GM18861 (cell line): ENCODE measurements around the gene RTN4RL2.

Experiments
- ATAC-seq: cut with Tn5 transposase; IDR thresholded peaks from one replicate; pipeline ENCODE4 v1.9.1; 2021; ENCODE audit not compliant: unreplicated experiment

RTN4RL2 gene

DNA sequence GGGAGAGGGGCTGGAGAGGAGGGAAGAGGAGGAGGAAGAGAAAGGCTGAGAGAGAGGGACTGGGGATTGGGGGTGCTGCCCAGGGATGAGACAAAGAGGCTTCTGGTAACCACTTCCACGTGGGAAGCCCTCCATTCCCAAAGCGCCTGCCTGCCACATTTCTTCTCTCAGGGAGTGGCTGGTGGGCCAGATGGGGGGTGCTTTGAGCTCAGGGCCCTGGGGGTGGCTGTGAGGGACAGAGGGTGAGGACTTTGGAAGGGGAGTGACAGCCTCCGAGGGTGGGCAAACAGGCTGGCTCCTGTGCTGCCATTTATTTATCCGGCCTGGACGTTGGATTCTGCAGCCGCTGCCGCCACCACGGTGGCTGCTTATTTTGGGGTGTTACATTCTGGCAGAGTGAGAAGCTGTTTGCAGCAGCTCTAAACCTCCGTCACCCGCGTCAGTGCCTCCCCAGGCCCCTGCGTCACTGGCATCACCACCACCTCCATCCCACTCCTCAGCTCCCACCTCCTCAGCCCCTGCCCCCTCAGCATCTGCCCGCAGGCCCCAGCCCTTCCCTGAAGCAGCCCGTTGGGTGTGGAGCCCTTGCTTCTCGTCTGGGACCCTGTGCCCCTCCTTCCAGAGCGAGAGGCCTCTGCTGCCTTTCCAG is 1.6 kb downstream of the RTN4RL2 start:
- no peak for ATAC-seq

GRCh38 chr11:57462597-57462996 is 2.3 kb downstream of the RTN4RL2 start:
- ATAC-seq = no peak

- no peak for ATAC-seq
Measured at GRCh38 chr11:57463671-57464538, 3.6 kb downstream of the RTN4RL2 start.

DNA sequence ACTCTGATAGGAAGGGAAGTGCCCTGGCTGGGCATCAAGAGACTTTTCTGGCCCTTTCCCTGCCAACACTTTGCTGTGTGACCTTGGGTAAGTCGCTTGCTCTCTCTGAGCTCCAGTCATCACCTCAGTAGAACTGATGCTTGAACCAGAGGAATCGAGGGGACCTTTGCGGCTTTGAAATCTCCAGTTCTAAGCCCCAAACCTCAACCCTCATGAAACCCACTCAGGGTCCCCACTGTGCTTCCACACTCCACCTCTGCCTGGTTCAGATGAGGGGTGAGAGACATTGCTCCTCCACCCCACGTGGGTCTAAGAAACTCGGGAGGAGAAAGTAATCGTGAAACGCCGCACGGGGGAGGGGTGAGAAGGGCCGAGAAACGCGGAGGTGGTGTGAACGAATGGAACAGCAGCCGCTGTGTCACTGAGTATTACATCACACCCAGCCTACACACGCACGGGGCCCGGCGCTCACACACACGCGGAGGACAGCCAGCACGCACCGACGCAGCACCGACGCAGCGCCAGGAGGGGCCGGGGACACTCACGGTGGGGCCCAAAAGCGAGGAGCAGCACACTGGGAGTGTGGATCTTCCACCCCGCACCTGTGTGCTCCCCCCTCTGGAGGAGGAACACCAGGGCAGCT is 4.3 kb downstream of the RTN4RL2 start:
- ATAC-seq = no peak

- no peak for ATAC-seq
Measured at GRCh38 chr11:57466680-57467079, 6.4 kb downstream of the RTN4RL2 start.

GRCh38 chr11:57467508-57468157 is 7.3 kb downstream of the RTN4RL2 start:
- ATAC-seq = no peak

- ATAC-seq = no peak
Measured at GRCh38 chr11:57468276-57468675, 7.9 kb downstream of the RTN4RL2 start.

- no peak for ATAC-seq
Measured at GRCh38 chr11:57469268-57469667, 8.9 kb downstream of the RTN4RL2 start.

- no peak for ATAC-seq
Measured at GRCh38 chr11:57471496-57471895, 11.2 kb downstream of the RTN4RL2 start.

DNA sequence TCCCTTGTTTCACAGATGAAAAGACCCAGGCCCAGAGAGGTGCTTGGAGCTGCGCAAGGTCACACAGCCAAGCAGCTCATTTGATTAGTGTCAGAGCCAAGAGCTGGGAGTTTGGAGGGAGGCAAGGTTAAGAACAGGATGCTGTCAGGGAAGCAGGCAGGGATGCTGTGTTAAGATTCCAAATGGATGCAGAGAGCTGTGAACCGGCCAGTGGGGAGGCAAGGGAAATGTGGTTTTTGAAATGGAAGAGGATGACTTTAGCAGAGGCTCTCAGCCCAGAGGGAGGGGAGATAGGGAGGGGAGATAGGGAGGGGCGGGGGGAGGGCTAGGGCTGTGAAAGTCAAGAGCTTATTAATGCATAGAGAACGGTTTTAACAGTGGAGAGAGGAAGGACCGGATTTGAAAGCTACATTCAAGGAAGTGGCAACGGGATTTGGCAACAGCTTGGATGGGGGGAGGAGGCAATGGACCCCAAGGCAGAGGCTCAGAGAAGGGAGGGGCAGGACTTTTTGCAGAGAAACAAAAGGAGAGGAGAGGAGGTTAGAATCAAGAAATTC is 13.0 kb downstream of the RTN4RL2 start:
- no peak for ATAC-seq

DNA sequence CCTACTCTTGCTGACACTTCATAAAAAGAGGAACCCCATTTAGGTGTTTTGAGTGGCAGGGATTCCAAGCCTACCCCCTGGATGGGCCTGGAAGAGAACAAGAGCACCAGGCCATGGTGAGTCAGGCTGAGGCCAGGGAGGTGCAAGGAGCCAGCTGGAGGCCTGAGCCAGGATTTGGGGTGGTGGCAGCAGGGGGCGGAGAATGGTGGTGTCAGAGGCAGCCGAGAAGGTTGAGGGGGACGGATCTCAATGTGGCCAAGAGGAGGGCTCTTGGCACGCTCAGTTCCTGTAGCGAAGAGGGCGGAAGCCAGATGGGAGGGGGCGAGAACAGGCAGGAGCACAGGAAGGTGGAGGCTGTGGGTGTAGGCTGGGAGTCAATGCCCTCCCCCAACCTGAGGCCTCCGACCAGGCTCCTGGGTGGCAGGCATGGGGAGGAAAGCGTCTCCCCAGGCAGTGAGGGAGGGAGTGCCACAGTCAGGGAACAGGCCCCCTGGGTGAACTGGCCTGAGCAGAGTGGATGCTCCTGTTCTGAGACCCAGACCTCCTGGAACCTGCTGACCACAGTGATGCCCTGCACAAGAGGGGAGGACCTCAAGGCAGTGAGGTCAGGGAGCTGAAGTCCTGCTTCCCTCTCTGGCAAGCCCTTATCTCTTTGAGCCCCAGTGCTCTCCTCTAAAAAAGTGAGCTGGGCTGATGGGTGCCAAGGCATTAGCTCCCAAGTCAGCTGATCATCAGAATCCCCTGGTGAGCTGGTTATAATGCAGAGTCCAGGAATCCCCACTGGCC is 13.9 kb downstream of the RTN4RL2 start:
- no peak for ATAC-seq

DNA sequence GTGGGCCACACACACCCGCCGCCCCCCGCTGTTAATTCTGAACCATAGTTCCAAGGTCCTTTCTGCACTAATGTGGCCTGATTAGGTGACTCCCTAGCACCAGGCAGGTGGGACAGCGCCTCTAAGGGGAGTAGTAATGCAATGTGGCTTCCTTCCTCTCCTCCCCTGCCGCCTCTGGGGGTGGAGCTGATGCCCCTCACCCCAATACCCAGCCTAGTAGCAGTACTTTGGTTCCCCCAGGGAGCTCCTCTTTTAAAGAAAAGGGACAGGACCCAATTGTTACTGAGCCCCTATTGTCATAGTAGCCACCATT is 14.4 kb downstream of the RTN4RL2 start:
- no peak for ATAC-seq

DNA sequence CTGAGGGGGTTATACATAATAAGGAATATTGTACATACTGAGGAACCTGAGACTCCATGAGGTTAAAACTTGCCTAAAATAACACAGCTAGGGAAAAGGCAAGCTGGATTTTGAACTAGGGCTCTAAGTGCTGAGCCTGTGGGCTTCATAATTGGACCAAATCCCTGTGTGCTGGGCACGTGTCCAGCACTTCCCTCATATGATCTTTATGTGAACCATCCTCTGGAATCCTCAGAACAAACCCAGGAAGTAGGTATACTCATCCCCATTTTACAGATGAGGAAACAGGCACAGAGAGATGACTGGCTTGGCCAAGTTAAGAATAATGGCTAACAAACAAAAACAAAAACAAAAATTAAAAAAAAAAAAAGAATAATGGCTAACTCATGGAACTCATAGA is 14.9 kb downstream of the RTN4RL2 start:
- ATAC-seq = no peak

- no peak for ATAC-seq
Measured at GRCh38 chr11:57475671-57476046, 15.3 kb downstream of the RTN4RL2 start.

DNA sequence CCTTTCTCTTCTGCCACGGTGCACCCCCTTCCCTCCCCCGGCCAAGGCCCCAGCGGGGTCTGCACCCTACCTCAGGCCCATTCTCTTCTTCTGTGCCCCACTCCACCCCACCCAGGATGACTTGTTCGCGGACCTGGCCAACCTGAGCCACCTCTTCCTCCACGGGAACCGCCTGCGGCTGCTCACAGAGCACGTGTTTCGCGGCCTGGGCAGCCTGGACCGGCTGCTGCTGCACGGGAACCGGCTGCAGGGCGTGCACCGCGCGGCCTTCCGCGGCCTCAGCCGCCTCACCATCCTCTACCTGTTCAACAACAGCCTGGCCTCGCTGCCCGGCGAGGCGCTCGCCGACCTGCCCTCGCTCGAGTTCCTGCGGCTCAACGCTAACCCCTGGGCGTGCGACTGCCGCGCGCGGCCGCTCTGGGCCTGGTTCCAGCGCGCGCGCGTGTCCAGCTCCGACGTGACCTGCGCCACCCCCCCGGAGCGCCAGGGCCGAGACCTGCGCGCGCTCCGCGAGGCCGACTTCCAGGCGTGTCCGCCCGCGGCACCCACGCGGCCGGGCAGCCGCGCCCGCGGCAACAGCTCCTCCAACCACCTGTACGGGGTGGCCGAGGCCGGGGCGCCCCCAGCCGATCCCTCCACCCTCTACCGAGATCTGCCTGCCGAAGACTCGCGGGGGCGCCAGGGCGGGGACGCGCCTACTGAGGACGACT is 15.9 kb downstream of the RTN4RL2 start:
- peak; percentile 16 for ATAC-seq

DNA sequence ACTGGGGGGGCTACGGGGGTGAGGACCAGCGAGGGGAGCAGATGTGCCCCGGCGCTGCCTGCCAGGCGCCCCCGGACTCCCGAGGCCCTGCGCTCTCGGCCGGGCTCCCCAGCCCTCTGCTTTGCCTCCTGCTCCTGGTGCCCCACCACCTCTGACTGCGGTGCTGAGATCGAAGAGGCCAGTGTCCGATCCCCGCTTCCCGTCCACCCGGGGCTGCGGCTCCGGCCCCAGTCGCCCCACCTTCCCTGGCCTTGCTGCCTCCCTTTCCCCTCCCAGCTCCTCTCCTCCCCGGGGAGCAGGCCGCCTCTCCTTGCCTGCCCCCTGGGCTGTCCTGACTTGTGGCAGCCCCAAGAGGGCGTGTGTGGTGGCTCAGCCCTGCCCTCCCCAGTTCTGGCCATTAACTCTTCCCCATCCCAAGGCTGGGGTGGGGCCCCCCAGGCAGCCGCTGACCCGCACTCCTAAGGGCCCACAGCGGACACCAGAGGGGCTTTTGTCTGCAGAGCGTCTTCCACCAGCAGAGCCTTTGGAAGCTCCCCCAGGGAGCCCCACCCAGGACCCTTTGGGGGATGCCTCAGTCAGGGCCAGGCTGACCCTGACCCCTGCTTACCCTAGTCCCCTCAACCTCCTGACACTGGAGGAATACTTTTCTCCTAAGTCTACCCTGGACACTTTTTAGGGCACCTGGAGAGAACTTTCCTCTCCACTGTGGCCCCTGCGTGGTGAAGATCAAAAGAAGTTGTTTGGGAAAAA is 16.6 kb downstream of the RTN4RL2 start:
- ATAC-seq = peak; percentile 33

- ATAC-seq = no peak
Measured at GRCh38 chr11:57477507-57478189, 17.3 kb downstream of the RTN4RL2 start.

GRCh38 chr11:57479021-57479663 is 18.8 kb downstream of the RTN4RL2 start:
- no peak for ATAC-seq
